ENCODE results near the gene HAPSTR1. TPM values are rescaled to one million over a fixed set of nuclear protein-coding genes. Genes with fewer than 3 reads are reported as not detected.

Gene HAPSTR1
- total RNA-seq, 4 donors from 2014 or later, result 16.1 to 113 (median 45.9) TPM

GRCh38 chr16:9047689-9048301 lies 43.6 kb upstream of the HAPSTR1 start:
- H3K36me3 ChIP-seq, result no peaks in the 10 kb centered on the region
- no peak overlapping the region for H3K4me3 ChIP-seq
- no peaks in the 10 kb centered on the region for H3K9me3 ChIP-seq
- H3K4me1 ChIP-seq, result no peaks in the 10 kb centered on the region
- intact Hi-C loops (cut with DNase I; ENCODE audit: low total_unique reads), result no loop called here
- H3K27ac ChIP-seq, result peak overlapping the region; percentile 65 to 68
- no peaks in the 10 kb centered on the region for H3K27me3 ChIP-seq
- DNase-seq, result peak; percentile 80 to 87
- TF ChIP-seq POLR2A (IDR thresholded peaks at IDR 0.05) (no peak), CTCF (IDR thresholded peaks at IDR 0.05) (no peak)

- Histone ChIP-seq H3K27me3 (no peaks in the 10 kb centered on the region), H3K4me1 (no peaks in the 10 kb centered on the region), H3K4me3 (no peak overlapping the region), H3K9me3 (no peaks in the 10 kb centered on the region), H3K36me3 (no peaks in the 10 kb centered on the region), H3K27ac (peak overlapping the region; percentile 65 to 68)
- TF ChIP-seq CTCF (IDR thresholded peaks at IDR 0.05) (no peak), POLR2A (IDR thresholded peaks at IDR 0.05) (no peak)
- DNase-seq, result no peak
- intact Hi-C loops (cut with DNase I; ENCODE audit: low total_unique reads), result no loop called here
These were observed 43.1 kb upstream of the HAPSTR1 start for GRCh38 chr16:9048302-9048700.

- Histone ChIP-seq H3K4me1 (no peaks in the 10 kb centered on the region), H3K9me3 (no peaks in the 10 kb centered on the region), H3K36me3 (no peaks in the 10 kb centered on the region), H3K27me3 (no peaks in the 10 kb centered on the region), H3K4me3 (no peak overlapping the region), H3K27ac (no peak overlapping the region)
- DNase-seq, result no peak
- intact Hi-C loops (cut with DNase I; ENCODE audit: low total_unique reads), result no loop called here
- no peak for TF ChIP-seq CTCF (IDR thresholded peaks at IDR 0.05)
- no peak for TF ChIP-seq POLR2A (IDR thresholded peaks at IDR 0.05)
These were observed 42.2 kb upstream of the HAPSTR1 start for GRCh38 chr16:9049241-9049640.

GRCh38 chr16:9050102-9050830 lies 41.2 kb upstream of the HAPSTR1 start:
- no peaks in the 10 kb centered on the region for H3K27me3 ChIP-seq
- no peaks in the 10 kb centered on the region for H3K9me3 ChIP-seq
- H3K27ac ChIP-seq, result no peak overlapping the region
- no peak for TF ChIP-seq POLR2A (IDR thresholded peaks at IDR 0.05)
- TF ChIP-seq CTCF (IDR thresholded peaks at IDR 0.05), result no peak
- H3K4me3 ChIP-seq, result no peak overlapping the region
- no peak for DNase-seq
- no peaks in the 10 kb centered on the region for H3K4me1 ChIP-seq
- no peaks in the 10 kb centered on the region for H3K36me3 ChIP-seq
- intact Hi-C loops (cut with DNase I; ENCODE audit: low total_unique reads), result no loop called here

- DNase-seq, result peak in 1 of 2 donors; percentile 24
- H3K36me3 ChIP-seq, result no peaks in the 10 kb centered on the region
- intact Hi-C loops (cut with DNase I; ENCODE audit: low total_unique reads), result no loop called here
- no peaks in the 10 kb centered on the region for H3K27me3 ChIP-seq
- H3K27ac ChIP-seq, result no peak overlapping the region
- H3K9me3 ChIP-seq, result no peaks in the 10 kb centered on the region
- no peak overlapping the region for H3K4me3 ChIP-seq
- H3K4me1 ChIP-seq, result no peaks in the 10 kb centered on the region
- TF ChIP-seq POLR2A (IDR thresholded peaks at IDR 0.05) (no peak), CTCF (IDR thresholded peaks at IDR 0.05) (no peak)
These were observed 38.3 kb upstream of the HAPSTR1 start for GRCh38 chr16:9053006-9053601.
